HTR-8/SVneo (cell line): ENCODE results near the gene MACIR.
"Not testable (repeated sequence)": the region's sequence is repeated elsewhere in the genome, so short reads cannot be mapped to it uniquely, and the experiment has no call there.

Source experiments
- DNase-seq: peaks from one replicate; pipeline ENCODE4 v3.0.0; 2011; ENCODE audit warnings: low spot score, mixed read lengths; ENCODE audit not compliant: insufficient read length
- FAIRE-seq: peaks from 2 replicates; lab custom pipeline; 2011; peaks lifted over from hg19 to GRCh38; lab: Jason Lieb, UNC

The MACIR gene

GRCh38 chr5:103258368-103258956 is at the start of gene MACIR:
MACIR (plus strand) TSS chr5:103258763; CDS start chr5:103275920, 17,157 bp downstream.
- peak; percentile 93 for FAIRE-seq
- DNase-seq: peak; percentile 89

GRCh38 chr5:103209065-103209464 is 49.5 kb upstream of the MACIR start:
- FAIRE-seq (no peak), DNase-seq (no peak)

- no peak for FAIRE-seq
- DNase-seq: no peak
Observed at GRCh38 chr5:103210952-103211351, 47.6 kb upstream of the MACIR start.

- DNase-seq (no peak), FAIRE-seq (no peak)
Observed at GRCh38 chr5:103211576-103212561, 46.7 kb upstream of the MACIR start.

GRCh38 chr5:103216137-103216536 is 42.4 kb upstream of the MACIR start:
- FAIRE-seq (no peak), DNase-seq (no peak)

GRCh38 chr5:103216697-103217096 is 41.9 kb upstream of the MACIR start:
- DNase-seq (no peak), FAIRE-seq (no peak)

- FAIRE-seq: no peak
Observed at GRCh38 chr5:103217101-103217500, 41.5 kb upstream of the MACIR start.

GRCh38 chr5:103218164-103218563 is 40.4 kb upstream of the MACIR start:
- FAIRE-seq (no peak), DNase-seq (peak; percentile 28)

More at GRCh38 chr5:103217101-103217500, 41.5 kb upstream of the MACIR start:
- DNase-seq: no peak

GRCh38 chr5:103219074-103219473 is 39.5 kb upstream of the MACIR start:
- FAIRE-seq, DNase-seq: not testable (repeated sequence)

GRCh38 chr5:103223031-103223955 is 35.3 kb upstream of the MACIR start:
- DNase-seq: no peak
- no peak for FAIRE-seq

GRCh38 chr5:103224118-103224893 is 34.3 kb upstream of the MACIR start:
- FAIRE-seq: peak; percentile 40

GRCh38 chr5:103224894-103225246 is 33.7 kb upstream of the MACIR start:
- DNase-seq: no peak
- no peak for FAIRE-seq

More at GRCh38 chr5:103224118-103224893, 34.3 kb upstream of the MACIR start:
- peak; percentile 36 for DNase-seq

- no peak for DNase-seq
- no peak for FAIRE-seq
Observed at GRCh38 chr5:103228061-103228460, 30.5 kb upstream of the MACIR start.

- FAIRE-seq (no peak), DNase-seq (no peak)
Observed at GRCh38 chr5:103228588-103228987, 30.0 kb upstream of the MACIR start.

- DNase-seq (peak; percentile 17), FAIRE-seq (no peak)
Observed at GRCh38 chr5:103232393-103232999, 26.1 kb upstream of the MACIR start.

GRCh38 chr5:103234239-103234975 is 24.2 kb upstream of the MACIR start:
- no peak for DNase-seq
- no peak for FAIRE-seq

GRCh38 chr5:103235891-103236290 is 22.7 kb upstream of the MACIR start:
- FAIRE-seq (no peak), DNase-seq (no peak)

- no peak for FAIRE-seq
- no peak for DNase-seq
Observed at GRCh38 chr5:103237778-103238177, 20.8 kb upstream of the MACIR start.
